ENCODE results near the gene NBEAL2. TPM values are rescaled to one million over a fixed set of nuclear protein-coding genes. Genes with fewer than 3 reads are reported as not detected.
"Not testable (repeated sequence)": the region's sequence is repeated elsewhere in the genome, so short reads cannot be mapped to it uniquely, and the experiment has no call there.

The NBEAL2 gene
- total and polyA plus RNA-seq, 2 of the 8 experiments (the other 6 are each of a cell fraction or from before 2014, with no cell fraction given), result 27.3 to 46.9 TPM

DNA sequence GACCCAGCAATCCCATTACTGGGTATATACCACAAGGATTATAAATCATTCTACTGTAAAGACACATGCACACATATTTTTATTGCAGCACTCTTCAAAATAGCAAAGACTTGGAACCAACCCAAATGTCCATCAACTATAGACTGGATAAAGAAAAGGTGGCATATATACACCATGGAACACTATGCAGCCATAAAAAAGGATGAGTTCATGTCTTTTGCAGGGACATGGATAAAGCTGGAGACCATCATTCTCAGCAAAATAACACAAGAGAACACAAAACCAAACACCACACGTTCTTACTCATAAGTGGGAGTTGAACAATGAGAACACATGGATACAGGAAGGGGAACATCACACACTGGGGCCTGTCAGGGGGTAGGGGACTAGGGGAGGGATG, 47.0 kb downstream of the NBEAL2 start:
- not testable (repeated sequence) for H2AK5ac ChIP-seq (ENCODE audit: low read depth, low read length)
- WGBS, 2 experiments (ENCODE audit: extremely low coverage in 1 of 2, insufficient coverage in 1 of 2, insufficient read length in 1 of 2, insufficient replicate concordance in 2 of 2, low coverage in 1 of 2, low lambda C conversion rate in 2 of 2, missing lambda C conversion rate in 1 of 2), result 87% methylated on average over 1 of the region's 1 CpG; no CpG with 5 or more reads in 1 of the 2 experiments

More for the DNA sequence above, 47.0 kb downstream of the NBEAL2 start:
- H3K18ac ChIP-seq (ENCODE audit: extremely low read depth, low read length); FAIRE-seq; H4K20me1 ChIP-seq (replicated peaks in 1 of 2; ENCODE audit: control insufficient read depth in 1 of 2, insufficient read depth in 2 of 2, low read length in 2 of 2); H4K8ac ChIP-seq (ENCODE audit: extremely low read depth, insufficient read depth, low read length); H3K27me3 ChIP-seq (replicated peaks in 1 of 4; ENCODE audit: control insufficient read depth in 3 of 4, extremely low read depth in 1 of 4, insufficient read depth in 3 of 4, low read length in 3 of 4); H2BK5ac ChIP-seq (ENCODE audit: low read depth, low read length); H2BK120ac ChIP-seq (replicated peaks; ENCODE audit: low read depth, low read length); H2BK12ac ChIP-seq (ENCODE audit: low read depth, low read length); H3K36me3 ChIP-seq (ENCODE audit: control insufficient read depth in 2 of 4, insufficient read depth in 4 of 4, low read length in 3 of 4); H3K4ac ChIP-seq (replicated peaks; ENCODE audit: insufficient read length, low read depth, low read length); H3K79me1 ChIP-seq (ENCODE audit: low read depth, low read length); DNase-seq (ENCODE audit: low read depth in 1 of 2, low spot score in 2 of 2); H4K91ac ChIP-seq (replicated peaks; ENCODE audit: insufficient read length, low read length); POLR2A ChIA-PET (ENCODE audit: partially characterized antibody); H3K9me3 ChIP-seq (ENCODE audit: insufficient read depth in 2 of 2, low read depth in 1 of 2, low read length in 1 of 2); H3K9ac ChIP-seq (replicated peaks in 1 of 4; ENCODE audit: extremely low read depth in 1 of 4, low read depth in 3 of 4, low read length in 3 of 4); H3K23me2 ChIP-seq (ENCODE audit: low read depth, low read length); H3K79me2 ChIP-seq (ENCODE audit: control insufficient read depth in 1 of 2, insufficient read depth in 2 of 2, low read length in 2 of 2); H2BK20ac ChIP-seq (ENCODE audit: low read length); H3K4me2 ChIP-seq (ENCODE audit: insufficient read depth in 1 of 2, low read depth in 2 of 2, low read length in 2 of 2); H2AFZ ChIP-seq (ENCODE audit: low read length); H2BK15ac ChIP-seq (ENCODE audit: low read length); CTCF ChIA-PET (ENCODE audit: partially characterized antibody); H4K5ac ChIP-seq (ENCODE audit: insufficient read length, low read depth, low read length); H3K4me1 ChIP-seq (replicated peaks in 1 of 4; ENCODE audit: control insufficient read depth in 3 of 4, insufficient read depth in 4 of 4, low read length in 3 of 4); H3K14ac ChIP-seq (ENCODE audit: insufficient read length); H3K4me3 ChIP-seq (ENCODE audit: extremely low read depth in 1 of 4, insufficient read depth in 2 of 4, low read depth in 3 of 4, low read length in 4 of 4); H3K27ac ChIP-seq (ENCODE audit: low read depth, low read length); H3K56ac ChIP-seq (replicated peaks; ENCODE audit: insufficient read length, low read depth, low read length); H3K23ac ChIP-seq (ENCODE audit: insufficient read length): not testable (repeated sequence)
